Amniotic stem cell (primary cell): ENCODE results near the gene TMC2.
"Not testable (repeated sequence)": the region's sequence is repeated elsewhere in the genome, so short reads cannot be mapped to it uniquely, and the experiment has no call there.

ENCODE experiments used
- DNase-seq: peaks from one replicate; lab custom pipeline; 2025; lab: John Stamatoyannopoulos, UW

Gene TMC2

DNA sequence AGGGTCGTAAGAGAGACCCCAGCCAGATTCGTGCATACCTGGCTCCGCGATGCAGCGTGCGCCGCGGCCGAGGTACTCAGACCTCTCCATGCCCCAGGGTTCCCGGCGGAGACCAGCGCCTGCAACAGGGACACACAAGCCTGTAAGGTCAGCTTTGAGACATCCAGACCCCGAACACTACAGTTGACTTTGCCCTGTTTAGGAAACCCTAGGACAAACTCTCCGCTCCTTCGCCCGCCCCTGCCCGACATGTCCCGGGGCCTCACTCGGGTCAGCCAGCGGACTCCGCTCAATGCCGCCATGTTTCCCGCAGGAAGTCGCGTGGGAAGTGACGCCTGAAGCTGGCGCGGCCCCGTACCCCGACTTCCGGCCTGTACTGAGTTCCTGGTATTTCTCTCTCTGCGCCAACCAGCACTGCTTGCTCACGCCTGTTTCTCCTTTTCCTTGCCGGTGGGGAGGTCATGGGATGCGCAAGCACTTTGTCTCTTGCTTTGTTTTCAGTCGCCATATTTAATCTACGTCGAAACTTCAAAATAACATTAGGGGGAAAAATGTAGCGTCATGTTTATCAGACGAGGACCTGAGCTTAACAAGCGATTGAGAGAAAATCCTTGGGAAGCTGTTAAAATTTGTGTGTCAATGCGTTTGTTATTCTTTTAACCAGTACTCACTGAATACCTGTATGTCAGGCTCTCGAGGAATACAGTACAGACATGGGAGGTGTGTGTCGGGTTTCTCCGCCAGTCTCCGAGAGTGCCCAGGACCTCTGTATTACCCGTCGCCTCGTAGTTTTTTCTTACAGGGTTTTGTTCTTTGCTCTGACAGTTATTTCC is 127.7 kb downstream of the TMC2 start, which contains the start of gene IDH3B:
Gene IDH3B, minus strand, starts transcription at position 330 of the 833 bp plus-strand sequence. Its CDS starts 28 bp downstream, at position 302.
- peak; percentile 71 for DNase-seq

DNA sequence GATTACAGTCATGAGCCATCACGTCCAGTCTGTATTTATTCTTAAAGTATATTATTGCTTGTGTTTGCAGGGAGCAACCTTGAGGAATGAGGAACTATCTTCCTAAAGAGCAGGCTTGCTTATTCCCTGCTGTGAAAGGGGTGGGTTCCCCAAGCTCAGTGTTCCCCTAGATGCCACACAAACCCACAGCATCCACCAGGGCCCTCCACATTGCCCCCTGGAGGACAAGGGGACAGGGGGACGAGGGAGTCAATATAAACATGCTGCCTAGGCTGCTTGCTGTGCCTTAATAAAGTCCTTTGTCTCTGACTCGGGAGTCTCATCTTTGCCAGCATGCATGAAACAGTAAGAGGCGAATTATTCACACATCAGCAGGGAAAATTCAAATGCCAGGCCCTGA is 135.6 kb downstream of the TMC2 start:
- DNase-seq, result no peak

DNA sequence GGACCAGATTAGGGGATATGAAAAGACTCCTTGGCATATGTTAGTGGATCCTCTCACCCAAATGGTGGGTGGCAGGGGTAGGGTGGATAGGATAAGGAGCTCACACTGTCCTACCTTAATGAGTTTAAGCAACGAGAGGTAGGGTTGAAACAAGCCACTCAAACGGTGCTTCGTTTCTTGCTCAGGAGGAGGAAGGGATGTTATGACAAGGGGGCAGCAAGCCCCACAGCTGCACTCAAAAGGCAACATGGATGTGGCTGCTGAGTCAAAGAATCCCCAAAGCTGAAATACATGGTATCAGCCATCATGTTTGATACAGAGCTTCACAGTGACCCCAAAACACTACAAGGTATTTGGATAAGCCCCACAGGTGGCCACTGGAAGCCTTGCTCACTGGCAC is 136.1 kb downstream of the TMC2 start:
- no peak for DNase-seq

DNA sequence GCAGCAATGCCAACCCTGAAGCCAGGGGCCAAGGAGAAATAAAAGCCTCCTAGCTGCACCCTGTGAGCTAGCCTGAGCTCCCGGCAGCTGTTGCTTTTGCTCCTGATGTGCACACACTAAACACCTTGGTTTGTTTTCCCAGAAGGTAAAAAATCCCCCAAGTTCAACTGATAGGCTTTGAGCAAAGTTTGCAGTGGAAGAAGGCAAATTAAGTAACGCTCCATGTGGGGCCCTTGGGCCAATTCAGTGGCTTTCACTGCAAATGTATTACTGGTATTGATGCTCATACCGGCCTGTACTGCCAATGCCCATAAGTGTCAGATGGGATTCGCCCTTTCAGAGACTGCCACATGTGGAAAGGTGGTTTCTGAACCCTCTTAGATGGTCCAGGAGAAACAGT is 137.1 kb downstream of the TMC2 start:
- no peak for DNase-seq

DNA sequence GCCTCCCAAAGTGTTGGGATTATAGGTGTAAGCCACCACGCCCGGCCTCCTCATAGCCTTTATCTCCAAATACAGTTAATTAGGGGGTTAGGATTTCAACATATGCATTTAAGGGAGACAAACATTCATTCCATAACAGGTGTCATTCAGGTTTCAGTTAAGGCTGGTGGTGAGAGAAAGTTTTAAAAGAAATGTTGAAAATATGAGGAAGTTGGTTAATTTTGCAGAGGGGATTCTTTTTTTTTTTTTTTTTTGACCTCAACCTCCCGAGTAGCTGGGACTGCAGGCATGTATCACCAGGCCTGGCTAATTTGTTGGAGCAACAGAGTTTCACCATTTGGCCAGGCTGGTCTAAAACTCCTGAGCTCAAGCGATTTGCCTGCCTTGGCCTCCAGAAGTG is 143.7 kb downstream of the TMC2 start:
- no peak for DNase-seq

DNA sequence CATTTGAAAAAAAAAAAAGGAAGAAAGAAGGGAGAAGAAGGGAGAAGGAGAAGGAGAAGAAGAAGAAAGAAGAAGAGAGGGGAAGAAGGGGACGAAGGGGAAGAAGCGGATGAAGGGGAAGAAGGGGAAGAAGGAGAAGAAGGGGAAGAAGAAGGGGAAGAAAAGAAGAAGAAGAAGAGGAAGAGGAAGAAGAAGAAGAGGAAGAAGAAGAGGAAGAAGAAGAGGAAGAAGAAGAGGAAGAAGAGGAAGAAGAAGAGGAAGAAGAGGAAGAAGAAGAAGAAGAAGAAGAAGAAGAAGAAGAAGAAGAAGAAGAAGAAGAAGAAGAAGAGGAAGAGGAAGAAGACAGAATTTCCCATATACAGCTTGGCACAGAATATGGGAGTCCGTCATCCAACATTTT is 145.7 kb downstream of the TMC2 start:
- DNase-seq, result not testable (repeated sequence)

DNA sequence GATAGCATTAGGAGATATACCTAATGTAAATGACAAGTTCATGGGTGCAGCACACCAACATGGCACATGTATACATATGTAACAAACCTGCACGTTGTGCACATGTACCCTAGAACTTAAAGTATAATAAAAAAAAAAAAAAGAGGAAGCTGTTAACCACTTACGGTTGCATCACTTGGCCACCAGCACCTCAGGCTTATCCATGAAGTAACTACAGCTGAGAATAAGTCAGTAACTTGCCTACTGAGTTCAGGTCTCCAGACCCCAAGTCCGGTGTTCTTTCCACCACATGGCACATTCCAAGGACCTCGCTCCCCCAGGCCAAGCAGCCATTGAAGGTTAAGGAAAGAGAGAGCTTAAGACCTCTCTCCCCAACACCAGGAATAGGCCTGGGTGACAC is 148.4 kb downstream of the TMC2 start:
- DNase-seq, result not testable (repeated sequence)

DNA sequence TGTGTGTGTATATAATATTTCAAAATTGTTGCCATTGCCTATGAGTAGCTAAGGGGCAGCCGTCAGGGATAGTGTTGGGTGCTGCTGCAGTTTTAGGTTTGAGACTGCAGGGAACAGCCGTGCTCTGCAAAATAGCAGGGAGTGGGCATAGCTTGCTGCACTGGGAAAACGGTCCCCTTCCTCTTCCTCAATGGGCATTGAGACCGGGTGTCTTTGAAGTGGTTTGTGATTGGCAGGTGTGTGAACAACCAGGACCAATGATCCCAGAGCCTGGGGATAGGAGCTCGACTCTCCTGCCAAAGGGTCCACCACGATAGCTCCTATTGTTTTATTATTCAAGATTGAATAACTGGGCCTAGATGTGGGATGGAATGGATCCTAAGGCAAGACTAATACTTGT is 151.1 kb downstream of the TMC2 start:
- DNase-seq, result no peak

DNA sequence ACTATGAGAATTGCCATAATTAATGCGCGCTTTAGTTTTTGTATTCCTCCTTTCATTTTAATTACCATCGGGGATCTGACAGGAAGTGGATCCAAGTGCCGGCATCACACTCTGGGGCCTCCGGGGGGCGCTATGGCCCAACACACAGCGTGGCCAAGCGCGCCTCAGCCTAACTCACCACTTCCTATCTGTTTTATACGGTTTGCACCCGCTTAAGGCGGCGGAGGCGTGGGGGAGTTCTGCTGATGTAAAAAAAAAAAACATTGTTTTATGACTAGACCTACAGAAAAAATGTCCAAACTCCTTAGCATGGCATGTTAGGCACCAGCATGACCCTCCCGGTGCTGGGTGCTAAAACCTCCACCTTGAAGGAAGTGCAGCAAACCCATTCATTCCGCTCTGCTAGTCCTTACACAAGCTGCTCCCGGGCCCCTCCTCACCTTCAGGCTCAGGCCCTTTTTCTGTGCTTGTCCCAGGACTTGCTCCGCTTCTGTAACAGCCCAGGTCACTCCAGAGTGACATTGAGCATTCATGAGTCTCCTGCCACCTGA is 151.7 kb downstream of the TMC2 start:
- no peak for DNase-seq

DNA sequence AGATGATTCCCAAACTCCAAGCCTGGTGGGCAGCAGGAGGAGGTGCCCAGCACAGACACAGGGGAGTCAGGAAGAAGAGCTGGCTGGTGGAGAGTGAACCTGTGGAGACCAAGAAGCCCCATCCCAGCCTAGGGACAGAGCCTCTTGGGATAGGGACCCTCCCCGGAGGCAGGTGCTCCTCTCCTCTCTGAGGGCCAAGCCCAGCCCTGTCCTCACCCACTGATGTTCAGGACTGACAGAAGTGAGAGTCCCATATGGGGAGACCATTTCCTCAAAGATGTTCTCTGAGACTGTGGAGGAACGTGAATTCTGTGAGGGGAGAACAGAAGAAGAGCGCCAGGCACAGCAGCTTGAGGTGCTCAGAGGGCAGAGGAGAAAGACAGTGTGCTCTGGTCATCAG is 153.8 kb downstream of the TMC2 start:
- DNase-seq, result no peak

DNA sequence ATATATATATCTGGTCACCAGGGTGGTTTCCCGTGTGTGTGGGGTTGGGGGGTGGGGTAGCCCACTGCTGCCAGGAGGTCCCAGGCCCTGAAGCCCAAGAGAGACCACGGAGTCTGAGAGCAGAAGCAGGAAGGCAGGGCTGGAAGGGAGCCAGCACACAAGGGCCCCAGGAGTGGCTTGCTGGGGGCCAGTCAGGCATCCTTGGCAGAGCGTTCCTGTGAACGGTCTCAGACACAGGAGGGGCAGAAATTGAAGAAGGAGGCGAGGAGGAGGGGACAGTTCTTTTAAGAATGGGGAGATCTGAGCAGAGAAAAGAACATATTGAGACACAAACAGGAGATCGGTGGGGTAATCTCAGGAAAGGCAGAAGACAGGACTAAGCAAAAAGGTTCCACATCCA is 154.3 kb downstream of the TMC2 start:
- DNase-seq, result no peak

DNA sequence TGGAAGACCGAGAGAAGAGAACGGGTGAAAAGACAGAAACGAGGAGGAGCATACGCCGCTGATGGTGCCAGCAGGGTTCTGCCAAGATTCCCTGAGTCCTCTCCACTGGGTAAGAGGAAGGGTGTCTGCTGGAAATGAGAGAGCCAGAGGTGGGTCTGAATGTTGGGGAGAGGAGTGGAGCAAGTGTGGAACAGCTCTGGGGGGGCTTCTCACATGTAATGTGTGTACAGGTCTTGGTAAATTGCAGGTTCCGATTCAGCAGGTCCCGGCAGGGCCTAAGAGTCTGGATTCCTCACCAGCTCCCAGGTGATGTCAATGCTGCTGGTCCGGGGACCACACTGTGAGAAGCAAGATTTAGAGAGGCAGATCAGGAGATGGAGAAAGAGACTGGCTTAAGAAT is 154.8 kb downstream of the TMC2 start:
- no peak for DNase-seq
